GM18951 (cell line): ENCODE data around the gene DNAJC21.

ENCODE experiments used
- POLR2A ChIP-seq: IDR thresholded peaks from 4 replicates; pipeline ENCODE4 v1.6.1; 2011; ENCODE audit warnings: mild to moderate bottlenecking; ENCODE audit not compliant: insufficient read length, insufficient read depth; ENCODE audit errors: extremely low read depth
- in situ Hi-C: fragments of 300-500 bp; cut with MboI; formaldehyde crosslinking; loops from one replicate; pipeline ENCODE4 v1.12.0; 2022; ENCODE audit warnings: low sequenced_read_pairs, mixed read lengths, inconsistent platforms; ENCODE audit not compliant: unreplicated experiment

The DNAJC21 gene

GRCh38 chr5:34976347-34976746 is 47.0 kb downstream of the DNAJC21 start:
- in situ Hi-C loops: no loop called here

GRCh38 chr5:34977934-34978613 is 48.7 kb downstream of the DNAJC21 start:
- in situ Hi-C loops: no loop called here
- TF ChIP-seq POLR2A: no peak

More at GRCh38 chr5:34976347-34976746, 47.0 kb downstream of the DNAJC21 start:
- TF ChIP-seq POLR2A: no peak

GRCh38 chr5:34978681-34979080 is 49.3 kb downstream of the DNAJC21 start:
- no peak for TF ChIP-seq POLR2A
- in situ Hi-C loops: no loop called here

- in situ Hi-C loops: no loop called here
- no peak for TF ChIP-seq POLR2A
Observed at GRCh38 chr5:34982823-34983222, 53.5 kb downstream of the DNAJC21 start.

- in situ Hi-C loops: no loop called here
- TF ChIP-seq POLR2A: no peak
Observed at GRCh38 chr5:34986965-34987364, 57.6 kb downstream of the DNAJC21 start.

GRCh38 chr5:34991486-34992238 is 62.3 kb downstream of the DNAJC21 start:
- in situ Hi-C loops: no loop called here
- TF ChIP-seq POLR2A: no peak

GRCh38 chr5:34993951-34994350 is 64.6 kb downstream of the DNAJC21 start:
- in situ Hi-C loops: no loop called here
- no peak for TF ChIP-seq POLR2A

GRCh38 chr5:34996261-34996660 is 66.9 kb downstream of the DNAJC21 start:
- no peak for TF ChIP-seq POLR2A

GRCh38 chr5:34998058-34998789 is 68.9 kb downstream of the DNAJC21 start:
- in situ Hi-C loops: no loop called here
- TF ChIP-seq POLR2A: no peak

More at GRCh38 chr5:34996261-34996660, 66.9 kb downstream of the DNAJC21 start:
- in situ Hi-C loops: no loop called here

GRCh38 chr5:35001842-35002241 is 72.5 kb downstream of the DNAJC21 start:
- in situ Hi-C loops: loop anchor here (10.0 kb wide), 1 partner anchor 47 kb away; no protein-coding TSS in a partner anchor
- no peak for TF ChIP-seq POLR2A

GRCh38 chr5:35002459-35002858 is 73.1 kb downstream of the DNAJC21 start:
- in situ Hi-C loops: loop anchor here (10.0 kb wide), 1 partner anchor 48 kb away; no protein-coding TSS in a partner anchor
- no peak for TF ChIP-seq POLR2A

GRCh38 chr5:35003018-35003957 is 73.9 kb downstream of the DNAJC21 start:
- in situ Hi-C loops: loop anchor here (10.0 kb wide), 1 partner anchor 48 kb away; no protein-coding TSS in a partner anchor
- no peak for TF ChIP-seq POLR2A
